Keratinocyte (primary cell): ENCODE results near the gene TLL2.

Experiments used
- CTCF ChIP-seq, 3 experiments: IDR thresholded peaks in 1 of 3; conservative IDR thresholded peaks in 1 of 3; optimal IDR thresholded peaks in 1 of 3; 2 replicates in 2 of 3; 3 replicates in 1 of 3; pipeline versions ENCODE3 to v1.5.1; 2011; ENCODE audit warnings: low read length in 3 of 3, mild to moderate bottlenecking in 3 of 3, moderate library complexity in 2 of 3, control low read depth in 1 of 3, inconsistent platforms in 1 of 3; ENCODE audit not compliant: insufficient read depth in 2 of 3; ENCODE audit errors: extremely low read depth in 1 of 3
- EZH2 ChIP-seq: IDR thresholded peaks from one replicate; pipeline ENCODE4 v1.6.1; 2012; ENCODE audit warnings: inconsistent platforms, mild to moderate bottlenecking, low read length, moderate library complexity

GRCh38 chr10:96500519-96500918, 13.2 kb downstream of the TLL2 start:
- TF ChIP-seq CTCF (optimal IDR thresholded peaks at IDR 0.05 in 1 of 3, IDR thresholded peaks at IDR 0.05 in 1 of 3, conservative IDR thresholded peaks at IDR 0.05 in 1 of 3; ENCODE audit: extremely low read depth in 1 of 3, insufficient read depth in 2 of 3, low read length in 3 of 3) = no peak
- no peak for TF ChIP-seq EZH2
